NCI-H1417 treated with DMSO at 0.1 percent for 48 hours (cell line): Measurements from ENCODE around the gene UTP3.
"Not testable (repeated sequence)": the region's sequence is repeated elsewhere in the genome, so short reads cannot be mapped to it uniquely, and the experiment has no call there.

Experiments used
- DNase-seq: peaks from one replicate; lab custom pipeline; 2025; lab: John Stamatoyannopoulos, UW

UTP3 gene

DNA sequence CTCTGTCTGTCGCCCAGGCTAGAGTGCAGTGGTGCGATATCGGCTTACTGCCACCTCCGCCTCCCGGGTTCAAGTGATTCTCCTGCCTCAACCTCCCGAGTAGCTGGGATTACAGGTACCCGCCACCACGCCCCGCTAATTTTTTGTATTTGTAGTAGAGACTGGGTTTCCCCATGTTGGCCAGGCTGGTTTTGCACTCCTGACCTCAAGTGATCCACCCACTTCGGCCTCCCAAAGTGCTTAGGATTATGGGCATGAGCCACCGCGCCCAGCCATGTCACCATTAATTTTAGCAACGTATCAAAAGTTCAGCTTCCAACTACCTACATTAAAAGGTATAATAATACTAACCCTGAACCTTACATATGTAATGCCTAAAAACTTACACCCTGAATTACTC, 940 bp upstream of the UTP3 start:
- DNase-seq: no peak

DNA sequence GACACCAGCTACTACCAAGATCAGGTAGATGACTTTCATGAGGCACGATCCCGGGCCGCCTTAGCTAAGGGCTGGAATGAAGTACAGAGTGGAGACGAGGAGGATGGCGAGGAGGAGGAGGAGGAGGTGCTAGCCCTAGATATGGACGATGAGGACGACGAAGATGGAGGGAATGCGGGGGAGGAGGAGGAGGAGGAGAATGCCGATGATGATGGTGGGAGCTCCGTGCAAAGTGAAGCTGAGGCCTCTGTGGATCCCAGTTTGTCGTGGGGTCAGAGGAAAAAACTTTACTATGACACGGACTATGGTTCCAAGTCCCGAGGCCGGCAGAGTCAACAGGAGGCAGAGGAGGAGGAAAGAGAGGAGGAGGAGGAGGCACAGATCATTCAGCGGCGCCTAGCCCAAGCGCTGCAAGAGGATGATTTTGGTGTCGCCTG, 481 bp downstream of the UTP3 start:
- DNase-seq: no peak

DNA sequence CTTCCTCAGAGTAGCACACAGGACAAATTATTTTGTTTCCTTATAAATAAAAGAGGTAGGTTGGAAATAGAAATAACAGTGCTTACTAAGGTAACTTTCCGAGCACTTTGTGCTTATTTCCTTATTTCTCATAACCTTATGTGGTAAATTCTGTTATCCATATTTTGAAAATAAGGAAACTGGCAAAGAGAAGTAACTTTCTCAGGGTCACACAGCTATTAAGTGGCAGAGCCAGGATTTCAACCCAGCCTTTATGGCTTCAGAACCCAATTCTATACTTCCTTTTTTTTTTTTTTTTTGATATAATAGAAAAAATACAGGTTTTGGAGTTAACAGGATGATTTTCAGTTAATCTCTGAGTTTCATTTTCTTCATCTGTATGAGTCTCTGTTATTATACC, 3.3 kb downstream of the UTP3 start:
- DNase-seq: no peak

DNA sequence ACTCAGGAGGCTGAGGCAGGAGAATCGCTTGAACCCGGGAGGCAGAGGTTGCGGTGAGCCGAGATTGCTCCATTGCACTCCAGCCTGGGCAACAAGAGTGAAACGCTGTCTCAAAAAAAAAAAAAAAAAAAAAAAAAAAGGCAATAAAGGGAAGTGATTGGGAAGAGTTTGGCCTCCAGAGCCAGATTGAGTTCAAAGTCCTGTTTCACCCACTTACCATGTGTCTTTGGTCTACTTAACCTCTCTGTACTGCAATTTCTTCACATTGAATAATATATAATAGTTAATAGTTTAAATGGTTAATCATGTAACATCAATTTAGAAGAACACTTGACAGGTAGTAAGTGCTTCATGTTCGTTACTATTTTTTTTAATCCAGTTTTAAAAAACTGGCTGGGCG, 6.3 kb downstream of the UTP3 start:
- DNase-seq: not testable (repeated sequence)

DNA sequence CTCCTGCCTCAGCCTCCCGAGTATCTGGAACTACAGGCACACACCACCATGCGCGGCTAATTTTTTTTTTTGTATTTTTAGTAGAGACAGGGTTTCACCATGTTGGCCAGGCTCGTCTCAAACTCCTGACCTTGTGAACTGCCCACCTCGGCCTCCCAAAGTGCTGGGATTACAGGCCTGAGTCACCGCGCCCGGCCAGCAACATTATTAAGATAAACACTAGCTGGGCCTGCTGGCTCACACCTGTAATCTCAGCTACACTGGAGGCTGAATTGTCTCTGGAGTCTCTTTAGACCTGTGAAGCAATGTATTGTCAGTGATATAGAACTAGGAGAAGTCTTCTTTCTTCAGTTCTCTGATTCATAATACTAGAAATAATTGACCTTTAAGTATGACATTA, 10.1 kb downstream of the UTP3 start:
- DNase-seq: not testable (repeated sequence)

DNA sequence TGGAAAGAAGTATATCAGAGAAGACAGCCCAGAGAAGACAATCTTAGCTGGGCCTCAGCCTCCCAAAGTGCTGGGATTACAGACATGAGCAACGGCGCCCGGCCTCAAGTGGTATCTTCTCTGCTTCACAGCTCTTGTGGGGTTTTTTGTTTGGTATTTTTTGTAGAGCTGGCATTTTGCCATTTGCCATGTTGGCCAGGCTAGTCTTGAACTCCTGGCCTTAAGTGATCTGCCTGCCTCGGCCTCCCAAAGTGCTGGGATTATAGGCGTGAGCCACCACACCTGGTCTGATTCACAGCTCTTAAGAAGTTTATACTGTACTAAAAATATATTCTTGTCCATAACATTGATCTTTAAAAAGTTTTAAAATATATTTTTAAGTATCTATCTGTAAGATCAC, 12.4 kb downstream of the UTP3 start:
- no peak for DNase-seq

DNA sequence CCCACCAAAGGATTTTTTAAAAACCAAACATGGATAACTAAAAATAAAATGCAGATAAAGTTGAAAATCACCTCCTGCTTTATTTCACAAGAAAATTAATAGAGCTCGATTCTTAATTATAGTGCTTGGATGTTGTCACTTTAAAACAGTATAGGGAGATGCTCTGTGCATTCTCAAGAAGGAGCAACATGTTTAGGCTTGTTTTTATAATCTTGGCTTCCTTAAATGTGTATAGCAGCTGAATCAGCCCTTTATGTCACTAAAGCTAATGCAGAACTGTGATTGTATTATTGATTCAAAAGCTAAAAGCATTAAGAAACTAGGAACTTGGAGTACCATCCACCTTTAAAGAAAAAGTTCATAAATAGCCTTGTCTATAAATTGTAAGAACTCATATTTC, 12.9 kb downstream of the UTP3 start:
- no peak for DNase-seq

DNA sequence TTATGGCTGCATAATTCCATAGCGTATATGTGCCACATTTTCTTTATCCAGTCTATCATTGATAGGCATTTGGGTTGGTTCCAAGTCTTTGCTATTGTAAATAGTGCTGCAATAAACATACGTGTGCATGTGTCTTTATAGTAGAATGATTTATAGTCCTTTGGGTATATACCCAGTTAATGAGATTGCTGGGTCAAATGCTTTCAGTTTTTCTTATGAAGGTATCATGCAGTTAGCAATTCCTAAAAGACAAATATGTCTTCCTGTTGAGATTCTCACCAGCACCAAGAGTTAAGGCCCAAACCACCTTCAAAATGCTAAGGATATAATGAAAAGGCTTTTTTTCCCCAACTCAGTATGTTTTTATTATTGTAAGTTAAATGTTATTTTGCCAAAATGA, 14.3 kb downstream of the UTP3 start:
- DNase-seq: not testable (repeated sequence)

DNA sequence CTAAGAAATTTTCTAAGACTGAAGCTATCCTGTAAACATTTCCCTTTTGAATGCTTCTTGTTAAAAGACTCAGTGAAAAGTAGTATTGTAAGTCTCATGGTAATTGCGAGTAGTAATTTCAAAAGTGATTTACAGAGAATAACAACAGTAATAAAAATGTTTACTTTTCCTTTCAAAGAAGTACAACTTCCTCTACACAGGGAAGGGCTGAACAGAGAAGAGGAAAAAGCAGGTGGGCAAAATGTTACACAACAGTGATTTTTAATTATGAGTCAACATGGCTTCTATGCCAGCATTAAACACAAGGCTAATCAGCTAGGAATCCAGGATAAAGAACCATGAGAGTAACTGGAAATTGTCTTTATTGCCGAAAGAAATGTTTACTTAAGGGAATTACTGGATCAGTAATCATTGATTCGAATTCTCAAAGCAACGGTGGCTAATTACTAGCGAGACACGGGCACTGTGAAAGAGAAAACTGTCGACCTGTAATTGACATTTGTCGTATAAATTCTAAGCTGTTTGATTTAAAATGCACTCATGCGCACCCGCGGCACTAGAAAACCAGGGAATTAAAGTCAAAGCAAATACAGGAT, 15.4 kb downstream of the UTP3 start:
- peak; percentile 45 for DNase-seq

DNA sequence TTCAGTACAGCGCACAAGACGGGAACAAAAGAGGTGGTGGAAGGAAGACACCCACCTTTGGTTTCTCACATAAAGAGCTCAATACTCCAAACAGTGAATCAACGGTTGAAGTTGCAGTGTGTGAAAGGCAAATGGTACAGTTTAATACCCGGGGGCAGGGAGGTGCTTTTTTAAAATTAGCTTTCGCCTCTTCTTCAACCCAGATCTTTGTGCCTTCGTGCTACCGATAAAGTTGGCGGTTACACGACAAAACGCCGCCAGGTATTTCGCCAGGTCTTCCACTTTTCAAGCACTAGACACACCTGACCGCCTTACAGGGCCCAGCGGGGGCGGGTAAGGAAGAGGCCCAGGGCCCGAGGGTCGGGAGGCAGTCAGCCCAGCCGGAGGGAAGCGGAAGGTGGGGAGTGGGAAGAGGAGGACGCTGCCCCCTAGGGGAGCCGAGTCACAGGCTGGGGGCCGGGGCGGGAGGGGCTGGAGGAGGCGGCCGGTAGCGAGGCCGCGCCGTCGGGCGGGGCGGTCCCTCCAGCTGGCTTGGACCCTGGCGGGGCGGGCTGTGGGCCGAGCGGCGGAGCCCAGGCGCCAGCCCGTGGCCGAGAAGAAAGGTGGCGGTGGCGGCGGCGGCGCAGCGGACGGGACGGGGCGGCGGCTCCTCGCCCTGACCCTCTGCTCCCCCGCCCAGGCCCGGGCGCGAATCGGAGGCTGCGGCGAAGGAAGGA, 16.0 kb downstream of the UTP3 start:
- DNase-seq: no peak

DNA sequence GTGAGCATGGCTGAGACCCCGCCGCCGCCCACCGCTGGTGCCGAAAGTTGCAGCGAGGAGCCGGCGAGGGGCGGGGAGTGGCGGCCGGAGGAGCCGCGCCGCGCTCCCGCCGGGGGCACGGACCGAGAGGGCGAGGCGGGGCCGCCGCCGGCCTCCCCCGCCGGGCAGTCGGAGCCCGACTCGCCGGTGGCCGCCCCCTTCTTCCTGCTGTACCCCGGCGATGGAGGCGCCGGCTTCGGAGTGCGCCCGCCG, 16.5 kb downstream of the UTP3 start:
- no peak for DNase-seq

DNA sequence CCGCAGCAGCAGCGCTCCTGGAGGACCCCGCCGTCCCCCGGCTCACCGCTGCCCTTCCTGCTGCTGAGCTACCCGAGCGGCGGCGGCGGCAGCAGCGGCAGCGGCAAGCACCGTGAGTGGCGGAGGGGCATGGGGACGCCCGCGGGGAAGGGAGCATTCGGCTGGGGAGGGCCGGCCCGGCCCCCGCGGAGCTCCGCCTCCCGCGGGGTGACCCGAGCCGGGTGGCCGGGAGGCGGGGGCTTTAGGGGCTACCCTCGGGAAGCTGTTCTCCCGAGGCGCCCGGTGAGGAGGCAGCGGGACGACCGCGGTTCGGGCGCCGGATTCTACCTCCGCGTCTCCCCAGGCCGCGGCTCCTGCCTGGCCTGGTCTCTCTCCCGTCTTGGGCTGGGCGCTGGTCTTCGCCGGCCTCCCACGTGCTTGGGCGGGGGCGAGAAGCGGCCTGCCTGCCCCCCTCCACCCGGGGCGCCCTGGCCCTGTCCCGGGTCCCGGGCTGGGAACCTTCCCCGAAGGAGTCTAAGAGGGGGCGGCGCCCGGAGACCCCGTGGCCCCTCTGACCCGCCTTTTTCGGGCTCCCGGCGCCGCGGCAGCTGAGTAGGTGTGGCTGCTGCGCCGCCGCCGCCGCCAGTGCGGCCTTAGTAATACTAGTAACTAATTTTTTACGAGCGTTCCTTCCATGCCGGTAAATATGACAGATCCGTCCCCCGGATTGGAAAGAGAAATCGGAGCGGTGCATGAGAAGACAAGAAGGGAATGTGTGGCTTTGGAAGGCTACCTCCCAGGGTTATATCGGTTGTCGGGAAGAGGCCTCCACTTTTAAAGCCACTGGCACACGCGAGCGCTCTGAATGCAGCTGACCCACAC, 17.1 kb downstream of the UTP3 start:
- no peak for DNase-seq

DNA sequence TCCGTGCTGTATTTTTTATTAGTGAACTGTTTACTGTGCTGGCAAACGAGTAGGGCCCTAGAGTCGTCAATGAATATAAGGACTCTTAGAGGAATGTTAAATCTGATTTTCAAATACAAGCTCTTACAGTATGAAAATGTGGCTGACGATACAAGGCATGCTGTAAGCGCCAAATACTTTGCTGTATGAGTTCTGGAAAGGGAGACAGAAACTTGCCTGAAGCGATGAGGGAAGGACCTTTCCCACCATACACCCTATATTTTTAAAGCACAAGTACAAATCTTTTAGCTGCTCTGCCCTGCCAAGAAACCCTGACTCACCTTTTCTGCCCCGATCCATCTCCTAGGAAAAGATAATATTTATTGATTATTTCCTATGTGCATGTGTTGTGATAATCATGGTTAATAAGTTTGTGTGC, 17.7 kb downstream of the UTP3 start:
- no peak for DNase-seq

DNA sequence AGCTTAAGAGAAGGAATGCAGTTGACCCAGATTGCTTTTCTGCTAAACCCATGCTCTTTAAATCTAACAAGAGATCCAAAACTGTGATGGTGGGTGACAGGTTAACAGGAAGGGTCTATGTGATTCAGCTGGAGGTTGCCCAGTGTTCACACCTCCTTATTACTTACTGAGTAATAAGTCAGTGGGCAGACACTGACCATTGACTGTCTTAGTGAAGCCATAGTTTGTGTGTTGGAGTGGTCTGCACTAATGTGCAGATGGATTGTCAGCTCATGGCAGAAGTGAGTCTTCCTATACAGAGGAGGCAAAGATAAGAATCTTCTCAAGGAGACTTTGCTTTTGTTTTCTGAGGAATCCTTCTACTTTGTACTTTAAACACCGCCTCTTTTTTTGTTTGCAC, 18.2 kb downstream of the UTP3 start:
- DNase-seq: no peak

DNA sequence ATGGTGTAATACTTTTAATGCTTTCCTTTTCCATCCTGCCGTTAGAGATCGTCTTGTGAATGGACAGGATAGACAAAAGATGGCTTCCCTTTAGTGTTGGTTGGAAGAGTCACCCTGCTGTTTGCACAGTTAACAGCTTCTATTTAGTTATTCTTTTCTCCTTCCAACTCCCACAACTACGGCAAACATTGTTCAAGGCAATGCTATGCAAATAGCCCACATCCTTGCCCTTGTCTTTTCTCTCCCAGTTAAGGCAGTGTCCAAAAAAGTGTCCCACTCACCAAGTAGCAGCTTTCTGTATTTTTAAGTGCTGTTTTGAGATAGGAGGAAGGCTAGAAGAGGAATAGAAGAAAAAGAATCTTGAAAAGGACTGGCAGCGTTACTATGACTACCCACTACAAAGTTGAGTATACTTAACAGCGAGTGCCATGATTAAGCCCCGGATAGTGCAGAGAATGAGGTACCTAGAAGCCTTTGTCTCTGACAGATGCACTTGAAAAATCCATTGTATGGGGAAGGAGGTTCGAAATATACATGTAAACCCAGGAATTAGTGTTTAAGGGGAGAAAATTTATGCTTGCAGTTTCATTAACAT, 21.4 kb downstream of the UTP3 start:
- DNase-seq: no peak

DNA sequence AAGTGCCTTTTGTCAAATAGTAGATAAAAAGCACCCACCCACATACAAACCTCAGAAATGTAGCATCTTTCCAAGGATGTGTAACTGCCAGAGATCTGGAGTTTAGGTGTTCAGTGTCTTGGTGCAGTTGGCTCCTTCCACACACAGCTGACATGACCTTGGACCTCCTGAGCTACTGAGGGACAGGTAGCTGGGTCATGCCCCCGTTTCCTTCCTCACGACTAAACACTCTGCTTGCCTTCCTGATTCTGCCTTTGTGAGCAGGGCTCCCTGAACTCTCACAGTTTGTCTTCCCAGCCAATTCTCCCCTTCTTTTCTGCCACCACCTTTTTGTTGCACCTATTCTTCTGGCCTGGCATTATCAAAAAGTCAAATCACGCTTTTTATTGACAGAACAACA, 23.3 kb downstream of the UTP3 start:
- DNase-seq: no peak

DNA sequence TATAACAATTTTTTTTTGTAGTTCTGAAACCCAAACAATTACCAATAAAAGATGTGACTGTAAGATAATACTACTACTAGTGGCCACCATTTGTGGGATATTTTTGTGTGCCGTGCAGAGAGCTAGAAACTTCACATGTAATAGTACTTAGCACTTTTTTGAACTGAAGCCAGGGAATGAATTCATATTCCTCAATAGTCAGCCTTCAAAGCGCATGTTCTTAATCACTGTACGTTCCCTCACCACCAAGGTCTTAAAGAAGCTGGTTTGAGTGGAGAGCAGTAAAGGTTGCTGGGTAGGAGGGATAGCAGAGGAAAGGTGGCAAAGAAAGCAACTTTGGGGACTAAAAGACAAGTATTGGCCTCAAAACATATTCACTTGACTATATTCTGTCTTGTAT, 23.8 kb downstream of the UTP3 start:
- no peak for DNase-seq

DNA sequence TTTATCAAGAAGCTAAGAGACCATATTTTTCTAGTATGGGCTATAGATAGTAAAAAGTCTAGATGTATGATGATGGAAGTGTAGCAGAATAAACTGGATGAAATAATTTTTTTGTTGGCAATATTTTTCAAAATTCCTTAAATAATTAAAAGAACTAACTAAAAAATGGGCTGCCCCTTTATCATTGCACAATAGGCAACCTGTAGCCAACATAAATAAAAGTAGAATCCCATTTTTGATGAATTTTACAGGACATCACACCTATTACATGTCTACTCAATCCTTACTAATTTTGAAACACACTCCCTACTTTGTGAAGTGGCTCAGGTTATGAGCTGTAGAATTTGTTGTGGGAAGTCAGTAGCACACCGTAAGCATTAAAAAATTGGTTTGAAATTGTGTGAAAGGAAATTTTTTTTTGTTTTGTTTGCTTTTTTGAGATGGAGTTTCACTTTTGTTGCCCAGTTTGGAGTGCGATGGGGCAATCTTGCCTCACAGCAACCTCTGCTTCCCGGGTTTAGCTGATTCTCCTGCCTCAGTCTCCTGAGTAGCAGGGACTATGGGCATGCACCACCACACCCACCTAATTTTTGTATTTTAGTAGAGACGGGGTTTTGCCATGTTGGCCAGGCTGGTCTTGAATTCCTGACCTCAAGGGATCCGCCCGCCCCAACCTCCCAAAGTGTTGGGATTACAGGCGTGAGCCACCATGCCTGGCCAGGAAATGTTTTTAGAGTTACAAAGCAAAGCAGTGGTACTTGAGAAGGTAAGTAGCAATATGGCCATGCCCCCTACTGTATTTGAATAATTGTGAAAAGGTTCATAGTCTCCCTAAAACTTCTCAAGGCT, 24.5 kb downstream of the UTP3 start:
- DNase-seq: no peak

DNA sequence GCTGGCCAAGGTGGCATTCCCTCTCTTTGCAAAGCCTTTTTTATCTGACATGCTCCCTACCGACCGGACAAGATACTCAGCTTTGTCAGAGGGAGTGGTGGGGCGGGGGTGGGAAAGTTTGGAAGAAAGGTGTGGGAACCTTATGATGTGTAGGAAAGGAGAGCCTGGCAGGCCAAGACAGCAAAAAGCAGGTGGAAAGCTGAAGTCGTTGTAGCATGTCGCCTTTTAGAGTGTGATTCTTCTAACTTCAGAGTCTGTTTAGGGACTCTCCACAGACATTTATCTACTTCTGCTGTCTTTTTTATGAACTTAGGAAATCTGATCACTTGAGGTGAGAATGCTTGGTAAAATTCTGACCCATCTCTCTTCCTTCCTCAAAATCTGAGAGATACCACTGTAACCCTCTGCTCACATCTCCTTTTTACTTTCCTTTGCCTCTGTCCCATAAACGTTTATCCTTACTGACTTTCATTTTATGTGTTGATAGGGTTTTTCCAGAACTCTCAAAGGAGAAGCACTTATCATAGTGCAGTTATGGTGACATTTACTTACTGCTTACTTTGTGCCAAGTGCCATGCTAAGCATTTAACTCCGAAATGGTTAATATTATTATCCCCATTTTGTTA, 25.2 kb downstream of the UTP3 start:
- no peak for DNase-seq

DNA sequence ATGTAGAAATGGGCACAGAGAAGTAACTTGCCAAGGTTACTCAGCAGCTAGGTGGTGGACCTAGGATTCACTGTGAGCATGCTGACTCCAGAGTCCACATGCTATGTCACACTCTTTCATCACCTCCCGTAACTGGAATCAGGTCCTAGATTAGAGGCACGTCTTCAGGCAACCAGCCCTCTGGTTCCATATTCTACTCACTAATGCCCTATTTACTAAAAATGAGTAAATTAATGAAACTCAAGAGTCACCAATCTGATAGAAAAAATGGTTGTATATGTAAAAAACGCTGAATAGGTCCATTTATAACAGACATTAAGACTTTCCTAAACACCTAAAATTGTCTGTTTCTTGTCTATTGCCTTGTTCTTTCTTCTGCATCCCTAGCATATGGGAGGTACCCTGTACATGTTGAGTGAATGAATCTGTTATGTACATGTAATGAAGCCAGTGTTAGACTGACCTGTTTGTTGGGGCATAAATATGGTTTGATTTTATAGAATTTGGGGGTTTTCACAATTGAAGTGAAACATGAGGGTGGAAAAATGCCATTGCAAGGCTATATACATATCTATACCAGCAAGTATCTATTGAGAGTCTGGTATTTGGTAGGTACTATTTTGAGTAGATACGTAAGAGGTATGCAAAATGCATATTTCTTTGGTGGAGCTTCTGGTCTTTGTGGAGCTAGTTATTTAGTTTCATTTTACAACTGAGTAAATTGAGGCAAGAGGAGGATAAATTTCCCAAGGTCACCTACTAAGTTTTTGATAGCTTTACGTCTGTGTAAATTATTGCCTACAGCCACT, 26.0 kb downstream of the UTP3 start:
- no peak for DNase-seq

DNA sequence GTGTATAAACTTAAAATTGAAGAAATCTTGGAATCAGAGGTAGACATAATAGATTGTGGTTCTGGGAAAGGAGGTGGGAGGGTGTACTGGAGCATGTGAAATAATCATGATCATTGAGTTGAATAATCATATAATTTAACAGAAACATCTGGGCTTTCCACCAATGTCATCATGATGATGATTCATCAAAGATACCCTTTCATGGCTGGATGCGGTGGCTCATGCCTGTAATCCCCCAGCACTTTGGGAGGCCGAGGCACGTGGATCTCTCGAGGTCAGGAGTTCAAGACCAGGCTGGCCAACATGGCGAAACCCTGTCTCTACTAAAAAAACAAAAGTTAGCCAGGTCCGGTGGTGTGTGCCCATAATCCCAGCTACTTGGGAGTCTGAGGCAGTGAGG, 26.8 kb downstream of the UTP3 start:
- no peak for DNase-seq
